Stimulated activated CD4-positive, alpha-beta T cell treated with anti-CD3 and anti-CD28 coated beads, TNF-alpha, amount 100 ng/mL, for 24 hours (primary cell): ENCODE results near the gene CD244.

ENCODE experiments used
- DNase-seq, 3 experiments: peaks; one replicate each; pipeline ENCODE4 v3.0.0-alpha.2; 2020; ENCODE audit warnings: low read depth in 3 of 3

Gene CD244

GRCh38 chr1:160781914-160782689 is 80.6 kb downstream of the CD244 start:
- DNase-seq: no peak

- DNase-seq: no peak
Measured at GRCh38 chr1:160781186-160781766, 81.4 kb downstream of the CD244 start.

GRCh38 chr1:160780398-160780755 is 82.3 kb downstream of the CD244 start:
- DNase-seq: no peak
